Measurements from ENCODE around the gene FDXR.

FDXR gene

DNA sequence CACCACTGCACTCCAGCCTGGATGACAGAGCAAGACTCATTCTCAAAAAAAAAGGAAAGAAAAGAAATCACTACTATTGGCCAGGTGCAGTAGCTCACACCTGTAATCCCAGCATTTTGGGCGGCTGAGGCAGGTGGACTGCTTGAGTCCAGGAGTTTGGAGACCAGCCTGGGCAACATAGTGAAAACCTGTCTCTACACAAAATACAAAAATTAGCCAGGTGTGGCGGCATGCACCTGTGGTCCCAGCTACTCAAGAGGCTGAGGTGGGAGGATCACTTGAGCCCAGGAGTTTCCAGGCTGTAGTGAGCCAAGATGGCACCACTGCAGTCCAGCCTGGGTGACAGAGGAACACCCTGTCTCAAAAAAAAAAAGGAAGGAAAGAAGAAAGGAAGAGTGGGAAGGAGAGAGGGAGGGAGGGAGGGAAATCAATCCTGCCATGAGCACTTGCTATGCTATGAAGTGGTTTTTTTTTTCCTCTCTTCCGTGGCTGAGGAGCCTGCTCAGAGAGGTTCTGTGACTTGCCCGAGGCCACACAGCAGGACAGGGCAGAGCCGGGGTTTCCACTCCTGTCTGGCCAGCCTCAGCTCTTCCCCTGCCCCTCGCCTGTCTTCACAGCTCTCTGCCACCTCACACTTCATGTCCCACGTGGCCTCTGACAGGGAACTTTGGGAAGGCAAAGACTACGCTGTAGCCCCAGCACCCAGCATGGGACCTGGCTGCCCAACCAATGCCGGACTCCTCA is 24.0 kb downstream of the FDXR start:
- Histone ChIP-seq H3K4me3 (ENCODE audit: insufficient read depth in 1 of 2, low read depth in 1 of 2, low read length in 2 of 2) (no peak overlapping the region), H3K36me3 (ENCODE audit: control insufficient read depth in 1 of 2, insufficient read depth in 2 of 2, low read depth in 1 of 2, low read length in 2 of 2) (no peaks in the 10 kb centered on the region), H3K14ac (ENCODE audit: low read length in 2 of 2) (no peak overlapping the region), H3K4me2 (ENCODE audit: low read length, poor library complexity, severe bottlenecking) (no peak overlapping the region), H3K27ac (ENCODE audit: low read length, poor library complexity, severe bottlenecking) (no peak overlapping the region), H3K4me1 (ENCODE audit: control insufficient read depth, insufficient read depth, low read depth, low read length) (peaks cover 9% of the 10 kb centered on the region), H3K23ac (ENCODE audit: low read length in 2 of 2) (no peak overlapping the region), H3K79me1 (replicated peaks; ENCODE audit: low read length, poor library complexity, severe bottlenecking) (no peaks in the 10 kb centered on the region), H2BK15ac (ENCODE audit: low read depth, poor library complexity, severe bottlenecking) (no peak overlapping the region), H3K9me3 (ENCODE audit: control insufficient read depth, low read length) (no peaks in the 10 kb centered on the region), H2AK5ac (ENCODE audit: low read length, severe bottlenecking) (no peak overlapping the region), H2BK12ac (ENCODE audit: low read length in 2 of 2) (no peak overlapping the region), H4K8ac (ENCODE audit: low read length) (no peak overlapping the region), H3K18ac (ENCODE audit: low read depth in 1 of 2, low read length in 2 of 2) (no peak overlapping the region), H2BK5ac (ENCODE audit: low read depth, low read length, poor library complexity, severe bottlenecking) (no peak overlapping the region), H3K4ac (ENCODE audit: low read depth in 1 of 2, low read length in 2 of 2) (no peak overlapping the region), H2AFZ (ENCODE audit: low read depth, low read length) (no peak overlapping the region), H3K9ac (ENCODE audit: low read length) (no peak overlapping the region), H2BK120ac (ENCODE audit: low read depth, low read length) (no peak overlapping the region), H3K27me3 (ENCODE audit: control insufficient read depth in 1 of 2, insufficient read depth in 1 of 2, low read length in 2 of 2) (peaks cover 53 to 70% of the 10 kb centered on the region in 2 experiments), H4K91ac (ENCODE audit: low read length) (no peak overlapping the region)
- 69% methylated on average over 9 of the region's 9 CpGs for WGBS
- no peak for DNase-seq

DNA sequence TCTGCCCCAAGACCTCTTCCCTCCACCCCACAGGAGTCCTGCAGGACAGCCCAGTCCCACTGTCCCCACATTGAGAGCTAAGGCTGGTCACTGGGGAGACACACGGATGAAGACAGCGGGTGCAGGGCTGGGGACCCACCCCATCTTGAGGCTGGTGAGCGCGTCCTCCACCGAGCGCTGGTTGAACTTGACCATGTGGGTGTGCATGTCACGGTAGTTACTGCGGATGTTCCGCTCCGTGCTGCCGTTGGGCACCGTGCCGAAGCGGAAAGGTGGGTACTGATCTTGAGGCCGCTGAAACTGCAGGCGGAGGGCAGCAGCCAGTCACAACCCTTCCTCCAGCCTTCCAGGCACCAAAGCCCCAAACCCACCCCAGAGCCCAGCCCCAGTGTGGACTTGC is 26.2 kb downstream of the FDXR start:
- H3K9ac ChIP-seq (ENCODE audit: low read length): no peak overlapping the region
- no peak overlapping the region for H3K18ac ChIP-seq (ENCODE audit: low read depth in 1 of 2, low read length in 2 of 2)
- H4K91ac ChIP-seq (ENCODE audit: low read length): peak overlapping the region; percentile 28
- H2BK120ac ChIP-seq (ENCODE audit: low read depth, low read length): no peak overlapping the region
- no peaks in the 10 kb centered on the region for H3K79me1 ChIP-seq (replicated peaks; ENCODE audit: low read length, poor library complexity, severe bottlenecking)
- peaks cover 36 to 60% of the 10 kb centered on the region in 2 experiments for H3K27me3 ChIP-seq (ENCODE audit: control insufficient read depth in 1 of 2, insufficient read depth in 1 of 2, low read length in 2 of 2)
- no peak overlapping the region for H3K4me2 ChIP-seq (ENCODE audit: low read length, poor library complexity, severe bottlenecking)
- no peak overlapping the region for H2BK12ac ChIP-seq (ENCODE audit: low read length in 2 of 2)
- H4K8ac ChIP-seq (ENCODE audit: low read length): no peak overlapping the region
- DNase-seq: no peak
- H3K4me3 ChIP-seq (ENCODE audit: insufficient read depth in 1 of 2, low read depth in 1 of 2, low read length in 2 of 2): no peak overlapping the region
- no peak overlapping the region for H2AFZ ChIP-seq (ENCODE audit: low read depth, low read length)
- WGBS: 88% methylated on average over 16 of the region's 16 CpGs
- no peak overlapping the region for H3K14ac ChIP-seq (ENCODE audit: low read length in 2 of 2)
- no peak overlapping the region for H3K4ac ChIP-seq (ENCODE audit: low read depth in 1 of 2, low read length in 2 of 2)
- H3K4me1 ChIP-seq (ENCODE audit: control insufficient read depth, insufficient read depth, low read depth, low read length): peaks cover 17% of the 10 kb centered on the region
- no peak overlapping the region for H2BK5ac ChIP-seq (ENCODE audit: low read depth, low read length, poor library complexity, severe bottlenecking)
- H2AK5ac ChIP-seq (ENCODE audit: low read length, severe bottlenecking): no peak overlapping the region
- H3K36me3 ChIP-seq (ENCODE audit: control insufficient read depth in 1 of 2, insufficient read depth in 2 of 2, low read depth in 1 of 2, low read length in 2 of 2): no peaks in the 10 kb centered on the region
- H3K27ac ChIP-seq (ENCODE audit: low read length, poor library complexity, severe bottlenecking): no peak overlapping the region
- H3K23ac ChIP-seq (ENCODE audit: low read length in 2 of 2): no peak overlapping the region
- no peaks in the 10 kb centered on the region for H3K9me3 ChIP-seq (ENCODE audit: control insufficient read depth, low read length)
- no peak overlapping the region for H2BK15ac ChIP-seq (ENCODE audit: low read depth, poor library complexity, severe bottlenecking)

DNA sequence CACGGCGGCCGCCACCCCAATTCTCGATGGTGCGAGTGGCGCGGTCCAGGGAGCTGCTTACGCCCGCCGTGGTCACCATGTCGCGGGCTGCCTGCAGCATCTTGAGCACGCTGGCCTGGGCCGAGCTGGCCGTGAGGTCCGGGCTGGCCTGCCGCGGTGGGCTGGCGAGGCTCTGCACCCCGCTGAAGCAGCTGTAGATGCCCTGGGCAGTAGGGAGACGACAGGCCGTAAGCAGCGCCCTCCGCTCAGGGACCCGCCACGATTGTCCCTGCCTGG is 29.5 kb downstream of the FDXR start:
- H3K4me3 ChIP-seq (ENCODE audit: insufficient read depth in 1 of 2, low read depth in 1 of 2, low read length in 2 of 2): peak overlapping the region in 1 of 2 experiments; percentile 35
- WGBS: 62% methylated on average over 26 of the region's 26 CpGs

GRCh38 chr17:74842599-74843351 is 30.0 kb downstream of the FDXR start:
- Histone ChIP-seq H3K36me3 (ENCODE audit: control insufficient read depth in 1 of 2, insufficient read depth in 2 of 2, low read depth in 1 of 2, low read length in 2 of 2) (peaks cover 0 to 15% of the 10 kb centered on the region in 2 experiments), H3K18ac (ENCODE audit: low read depth in 1 of 2, low read length in 2 of 2) (peak overlapping the region in 1 of 2 experiments; percentile 88), H2BK15ac (ENCODE audit: low read depth, poor library complexity, severe bottlenecking) (peak overlapping the region; percentile 92), H3K27ac (ENCODE audit: low read length, poor library complexity, severe bottlenecking) (no peak overlapping the region), H3K9ac (ENCODE audit: low read length) (peak overlapping the region; percentile 43), H3K9me3 (ENCODE audit: control insufficient read depth, low read length) (no peaks in the 10 kb centered on the region), H4K8ac (ENCODE audit: low read length) (peak overlapping the region; percentile 98), H3K4me1 (ENCODE audit: control insufficient read depth, insufficient read depth, low read depth, low read length) (peaks cover 29% of the 10 kb centered on the region), H3K27me3 (ENCODE audit: control insufficient read depth in 1 of 2, insufficient read depth in 1 of 2, low read length in 2 of 2) (peaks cover 13 to 29% of the 10 kb centered on the region in 2 experiments), H2BK12ac (ENCODE audit: low read length in 2 of 2) (peak overlapping the region in 1 of 2 experiments; percentile 5), H3K4me2 (ENCODE audit: low read length, poor library complexity, severe bottlenecking) (peak overlapping the region; percentile 70), H2BK120ac (ENCODE audit: low read depth, low read length) (peak overlapping the region; percentile 78), H3K14ac (ENCODE audit: low read length in 2 of 2) (no peak overlapping the region), H2AFZ (ENCODE audit: low read depth, low read length) (peak overlapping the region; percentile 73), H4K91ac (ENCODE audit: low read length) (peak overlapping the region; percentile 74), H3K23ac (ENCODE audit: low read length in 2 of 2) (no peak overlapping the region), H3K4me3 (ENCODE audit: insufficient read depth in 1 of 2, low read depth in 1 of 2, low read length in 2 of 2) (peak overlapping the region; percentile 32 to 58), H2BK5ac (ENCODE audit: low read depth, low read length, poor library complexity, severe bottlenecking) (no peak overlapping the region), H3K4ac (ENCODE audit: low read depth in 1 of 2, low read length in 2 of 2) (no peak overlapping the region), H2AK5ac (ENCODE audit: low read length, severe bottlenecking) (no peak overlapping the region), H3K79me1 (replicated peaks; ENCODE audit: low read length, poor library complexity, severe bottlenecking) (no peaks in the 10 kb centered on the region)
- DNase-seq: peak; percentile 66
- WGBS: 8% methylated on average over 68 of the region's 88 CpGs

More for the DNA sequence above, 29.5 kb downstream of the FDXR start:
- peaks cover 0 to 11% of the 10 kb centered on the region in 2 experiments for H3K36me3 ChIP-seq (ENCODE audit: control insufficient read depth in 1 of 2, insufficient read depth in 2 of 2, low read depth in 1 of 2, low read length in 2 of 2)
- H3K79me1 ChIP-seq (replicated peaks; ENCODE audit: low read length, poor library complexity, severe bottlenecking): no peaks in the 10 kb centered on the region
- H3K4me2 ChIP-seq (ENCODE audit: low read length, poor library complexity, severe bottlenecking): no peak overlapping the region
- H3K4me1 ChIP-seq (ENCODE audit: control insufficient read depth, insufficient read depth, low read depth, low read length): peaks cover 29% of the 10 kb centered on the region
- H3K14ac ChIP-seq (ENCODE audit: low read length in 2 of 2): no peak overlapping the region
- H2BK120ac ChIP-seq (ENCODE audit: low read depth, low read length): no peak overlapping the region
- H2BK5ac ChIP-seq (ENCODE audit: low read depth, low read length, poor library complexity, severe bottlenecking): no peak overlapping the region
- no peak overlapping the region for H2AK5ac ChIP-seq (ENCODE audit: low read length, severe bottlenecking)
- DNase-seq: no peak
- H2BK12ac ChIP-seq (ENCODE audit: low read length in 2 of 2): peak overlapping the region in 1 of 2 experiments; percentile 79
- peaks cover 13 to 34% of the 10 kb centered on the region in 2 experiments for H3K27me3 ChIP-seq (ENCODE audit: control insufficient read depth in 1 of 2, insufficient read depth in 1 of 2, low read length in 2 of 2)
- H2BK15ac ChIP-seq (ENCODE audit: low read depth, poor library complexity, severe bottlenecking): no peak overlapping the region
- H4K91ac ChIP-seq (ENCODE audit: low read length): no peak overlapping the region
- H3K23ac ChIP-seq (ENCODE audit: low read length in 2 of 2): no peak overlapping the region
- no peaks in the 10 kb centered on the region for H3K9me3 ChIP-seq (ENCODE audit: control insufficient read depth, low read length)
- H3K18ac ChIP-seq (ENCODE audit: low read depth in 1 of 2, low read length in 2 of 2): no peak overlapping the region
- H3K27ac ChIP-seq (ENCODE audit: low read length, poor library complexity, severe bottlenecking): no peak overlapping the region
- H4K8ac ChIP-seq (ENCODE audit: low read length): peak overlapping the region; percentile 28
- no peak overlapping the region for H3K4ac ChIP-seq (ENCODE audit: low read depth in 1 of 2, low read length in 2 of 2)
- H2AFZ ChIP-seq (ENCODE audit: low read depth, low read length): no peak overlapping the region
- H3K9ac ChIP-seq (ENCODE audit: low read length): no peak overlapping the region
